Measurements from ENCODE around the gene PSME1. TPM values are rescaled to one million over a fixed set of nuclear protein-coding genes. Genes with fewer than 3 reads are reported as not detected.

PSME1 gene
- total and polyA plus RNA-seq, 4 donors, result 63.3 to 237 (median 101) TPM

GRCh38 chr14:24150567-24150966 is 14.6 kb downstream of the PSME1 start (continued):
- TF ChIP-seq FOXA2 (IDR thresholded peaks at IDR 0.05), result no peak
- TF ChIP-seq RAD21 (IDR thresholded peaks at IDR 0.05), result no peak

- Histone ChIP-seq H3K27me3 (ENCODE audit: control insufficient read depth in 4 of 4, insufficient read depth in 4 of 4, low read length in 3 of 4) (no peaks in the 10 kb centered on the region), H3K4me3 (ENCODE audit: low read depth in 1 of 3, low read length in 3 of 3) (no peak overlapping the region)
- no peak for DNase-seq (ENCODE audit: low spot score)
These were observed 15.0 kb downstream of the PSME1 start for GRCh38 chr14:24150993-24151392.

GRCh38 chr14:24151404-24152080 is 15.5 kb downstream of the PSME1 start:
- Histone ChIP-seq H3K9me3 (ENCODE audit: control insufficient read depth in 4 of 4, low read length in 3 of 4) (no peaks in the 10 kb centered on the region), H3K4me3 (ENCODE audit: low read depth in 1 of 3, low read length in 3 of 3) (no peak overlapping the region), H3K36me3 (ENCODE audit: control insufficient read depth in 4 of 4, insufficient read depth in 3 of 4, low read depth in 1 of 4, low read length in 3 of 4) (peaks cover 8 to 53% (median 48%) of the 10 kb centered on the region in 4 donors), H3K27me3 (ENCODE audit: control insufficient read depth in 4 of 4, insufficient read depth in 4 of 4, low read length in 3 of 4) (no peaks in the 10 kb centered on the region), H3K9ac (ENCODE audit: low read depth in 1 of 2, low read length in 2 of 2) (no peak overlapping the region), H3K4me1 (ENCODE audit: control insufficient read depth in 4 of 4, insufficient read depth in 4 of 4, low read length in 3 of 4) (peaks cover 3 to 16% (median 12%) of the 10 kb centered on the region in 4 donors), H3K27ac (ENCODE audit: low read depth in 1 of 2, low read length in 2 of 2) (no peak overlapping the region)
- no peak for DNase-seq (ENCODE audit: low spot score)
- 96% methylated on average over 16 of the region's 16 CpGs for WGBS
- no peak for TF ChIP-seq FOXA1 (IDR thresholded peaks at IDR 0.05)
- no peak for TF ChIP-seq YY1 (IDR thresholded peaks at IDR 0.05)
- no peak for TF ChIP-seq FOXA2 (IDR thresholded peaks at IDR 0.05)
- TF ChIP-seq GABPA (IDR thresholded peaks at IDR 0.05 in 1 of 2, conservative IDR thresholded peaks at IDR 0.05 in 1 of 2), result no peak
- TF ChIP-seq NR2F2 (IDR thresholded peaks at IDR 0.05), result no peak
- no peak for TF ChIP-seq ZBTB33 (IDR thresholded peaks at IDR 0.05)
- no peak for TF ChIP-seq MAX (IDR thresholded peaks at IDR 0.05)
- no peak for TF ChIP-seq HNF4G (IDR thresholded peaks at IDR 0.05)
- no peak for TF ChIP-seq REST (IDR thresholded peaks at IDR 0.05)
- no peak for TF ChIP-seq RXRA (IDR thresholded peaks at IDR 0.05)
- no peak for TF ChIP-seq CTCF (IDR thresholded peaks at IDR 0.05; ENCODE audit: low read depth, low read length, missing input control)
- TF ChIP-seq TAF1 (conservative IDR thresholded peaks at IDR 0.05), result no peak
- no peak for TF ChIP-seq JUND (IDR thresholded peaks at IDR 0.05)

More at GRCh38 chr14:24150993-24151392, 15.0 kb downstream of the PSME1 start:
- TF ChIP-seq JUND (IDR thresholded peaks at IDR 0.05), result no peak
- no peak for TF ChIP-seq SP1 (IDR thresholded peaks at IDR 0.05)
- TF ChIP-seq HNF4A (conservative IDR thresholded peaks at IDR 0.05), result no peak
- TF ChIP-seq NR2F2 (IDR thresholded peaks at IDR 0.05), result no peak
- H3K9me3 ChIP-seq (ENCODE audit: control insufficient read depth in 4 of 4, low read length in 3 of 4), result no peaks in the 10 kb centered on the region
- H3K4me1 ChIP-seq (ENCODE audit: control insufficient read depth in 4 of 4, insufficient read depth in 4 of 4, low read length in 3 of 4), result peaks cover 3 to 19% (median 12%) of the 10 kb centered on the region in 4 donors
- H3K9ac ChIP-seq (ENCODE audit: low read depth in 1 of 2, low read length in 2 of 2), result no peak overlapping the region
- H3K27ac ChIP-seq (ENCODE audit: low read depth in 1 of 2, low read length in 2 of 2), result no peak overlapping the region
- peaks cover 6 to 49% (median 44%) of the 10 kb centered on the region in 4 donors for H3K36me3 ChIP-seq (ENCODE audit: control insufficient read depth in 4 of 4, insufficient read depth in 3 of 4, low read depth in 1 of 4, low read length in 3 of 4)
- WGBS, result 91% methylated on average over 9 of the region's 9 CpGs
